ENCODE results near the gene CD300LD. TPM values are rescaled to one million over a fixed set of nuclear protein-coding genes. Genes with fewer than 3 reads are reported as not detected.
"Not testable (repeated sequence)": the region's sequence is repeated elsewhere in the genome, so short reads cannot be mapped to it uniquely, and the experiment has no call there.

CD300LD gene
- total and polyA plus RNA-seq, 10 donors: 0.06 to 1.4 TPM; not detected in 8

GRCh38 chr17:74632617-74633016 is 40.5 kb upstream of the CD300LD start:
- WGBS, 5 donors: 82 to 92% (median 87%) methylated on average over 9 of the region's 9 CpGs
- intact Hi-C loops (cut with DNase I; ENCODE audit: low total_unique reads): no loop called here
- no peak for DNase-seq

DNA sequence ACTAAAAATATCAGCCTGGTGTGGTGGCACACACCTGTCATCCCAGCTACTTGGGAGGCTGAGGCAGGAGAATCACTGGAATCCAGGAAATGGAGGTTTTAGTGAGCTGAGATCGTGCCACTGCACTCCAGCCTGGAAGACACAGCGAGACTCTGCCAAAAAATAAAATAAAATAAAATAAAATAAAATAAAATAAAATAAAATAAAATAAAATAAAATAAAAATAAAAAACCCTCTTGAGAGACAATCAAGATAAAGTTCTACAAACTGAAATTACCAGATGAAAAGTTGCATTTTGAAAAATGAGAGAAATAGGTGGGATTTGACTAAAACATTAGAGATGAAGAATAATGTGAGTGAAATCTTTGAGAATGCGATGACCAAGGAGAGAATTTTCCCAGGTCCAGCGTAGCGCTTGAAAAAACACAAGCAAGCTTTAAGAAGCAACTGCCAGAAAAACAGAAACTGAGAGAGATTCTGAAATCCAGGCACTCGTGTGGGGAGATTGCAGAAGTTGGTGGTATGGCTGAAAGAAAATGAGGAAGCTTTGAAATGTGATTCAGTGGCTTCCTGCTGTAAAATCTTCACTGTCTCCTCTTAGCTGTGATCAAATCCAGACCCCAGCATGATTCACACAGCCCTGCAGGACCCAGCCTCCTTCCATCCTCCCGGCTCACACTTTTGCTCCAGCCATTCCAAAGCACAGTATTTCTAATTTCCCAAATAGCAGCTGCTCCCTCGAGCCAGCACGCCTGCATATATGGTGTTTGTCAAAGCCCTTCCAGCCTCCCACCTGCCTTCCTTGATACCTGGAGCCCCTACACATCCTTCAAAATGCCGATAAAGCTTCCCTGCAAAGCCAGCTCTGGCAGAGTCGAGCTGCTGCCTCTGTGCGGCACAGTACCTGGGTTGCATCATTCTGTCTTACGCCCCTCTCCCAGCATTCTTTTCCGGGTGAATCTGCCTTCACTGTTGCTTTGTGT is 39.7 kb upstream of the CD300LD start:
- Histone ChIP-seq H3K9me3 (peaks cover 0 to 10% (median 0%) of the 10 kb centered on the region in 8 donors), H3K27me3 (replicated peaks in 1 of 7) (peaks cover 0 to 56% (median 7%) of the 10 kb centered on the region in 7 donors), H3K4me1 (peaks cover 5 to 38% (median 13%) of the 10 kb centered on the region in 6 donors), H3K27ac (peak overlapping the region in 5 of 8 donors; percentile 7 to 76 (median 71)), H3K4me3 (peak overlapping the region in 1 of 8 donors; percentile 24), H3K36me3 (no peaks in the 10 kb centered on the region)
- TF ChIP-seq, protein P1, sequence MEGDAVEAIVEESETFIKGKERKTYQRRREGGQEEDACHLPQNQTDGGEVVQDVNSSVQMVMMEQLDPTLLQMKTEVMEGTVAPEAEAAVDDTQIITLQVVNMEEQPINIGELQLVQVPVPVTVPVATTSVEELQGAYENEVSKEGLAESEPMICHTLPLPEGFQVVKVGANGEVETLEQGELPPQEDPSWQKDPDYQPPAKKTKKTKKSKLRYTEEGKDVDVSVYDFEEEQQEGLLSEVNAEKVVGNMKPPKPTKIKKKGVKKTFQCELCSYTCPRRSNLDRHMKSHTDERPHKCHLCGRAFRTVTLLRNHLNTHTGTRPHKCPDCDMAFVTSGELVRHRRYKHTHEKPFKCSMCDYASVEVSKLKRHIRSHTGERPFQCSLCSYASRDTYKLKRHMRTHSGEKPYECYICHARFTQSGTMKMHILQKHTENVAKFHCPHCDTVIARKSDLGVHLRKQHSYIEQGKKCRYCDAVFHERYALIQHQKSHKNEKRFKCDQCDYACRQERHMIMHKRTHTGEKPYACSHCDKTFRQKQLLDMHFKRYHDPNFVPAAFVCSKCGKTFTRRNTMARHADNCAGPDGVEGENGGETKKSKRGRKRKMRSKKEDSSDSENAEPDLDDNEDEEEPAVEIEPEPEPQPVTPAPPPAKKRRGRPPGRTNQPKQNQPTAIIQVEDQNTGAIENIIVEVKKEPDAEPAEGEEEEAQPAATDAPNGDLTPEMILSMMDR (IDR thresholded peaks at IDR 0.05 in 8 of 11, conservative IDR thresholded peaks at IDR 0.05 in 3 of 11): no peak
- no peak for TF ChIP-seq POLR2AphosphoS5 (IDR thresholded peaks at IDR 0.05)
- TF ChIP-seq POLR2A (IDR thresholded peaks at IDR 0.05): no peak
- DNase-seq: no peak
- WGBS, 5 donors: 26 to 32% (median 28%) methylated on average over 14 of the region's 14 CpGs
- intact Hi-C loops (cut with DNase I; ENCODE audit: low total_unique reads): no loop called here

More at GRCh38 chr17:74632617-74633016, 40.5 kb upstream of the CD300LD start:
- peaks cover 0 to 61% (median 7%) of the 10 kb centered on the region in 7 donors for H3K27me3 ChIP-seq (replicated peaks in 1 of 7)
- H3K36me3 ChIP-seq: no peaks in the 10 kb centered on the region
- H3K4me3 ChIP-seq: no peak overlapping the region
- peaks cover 0 to 7% (median 0%) of the 10 kb centered on the region in 8 donors for H3K9me3 ChIP-seq
- peak overlapping the region in 4 of 8 donors; percentile 9 to 76 (median 72) for H3K27ac ChIP-seq
- peaks cover 5 to 44% (median 15%) of the 10 kb centered on the region in 6 donors for H3K4me1 ChIP-seq
- TF ChIP-seq POLR2AphosphoS5 (IDR thresholded peaks at IDR 0.05) (no peak), POLR2A (IDR thresholded peaks at IDR 0.05) (no peak)
- TF ChIP-seq, protein P1 (IDR thresholded peaks at IDR 0.05 in 8 of 11, conservative IDR thresholded peaks at IDR 0.05 in 3 of 11): no peak

GRCh38 chr17:74630251-74630650 is 38.2 kb upstream of the CD300LD start:
- DNase-seq; intact Hi-C loops (cut with DNase I; ENCODE audit: low total_unique reads): not testable (repeated sequence)

GRCh38 chr17:74625661-74626060 is 33.6 kb upstream of the CD300LD start:
- Histone ChIP-seq H3K27ac (no peak overlapping the region), H3K27me3 (replicated peaks in 1 of 7) (peaks cover 0 to 74% (median 0%) of the 10 kb centered on the region in 7 donors), H3K36me3 (no peaks in the 10 kb centered on the region), H3K9me3 (peaks cover 0 to 16% (median 0%) of the 10 kb centered on the region in 8 donors), H3K4me1 (peaks cover 0 to 9% (median 0%) of the 10 kb centered on the region in 6 donors), H3K4me3 (no peak overlapping the region)
- WGBS, 5 donors: 56 to 73% (median 60%) methylated on average over 3 of the region's 3 CpGs
- TF ChIP-seq POLR2AphosphoS5 (IDR thresholded peaks at IDR 0.05) (no peak), POLR2A (IDR thresholded peaks at IDR 0.05) (no peak)
- TF ChIP-seq, protein P1 (IDR thresholded peaks at IDR 0.05 in 8 of 11, conservative IDR thresholded peaks at IDR 0.05 in 3 of 11): no peak
- intact Hi-C loops (cut with DNase I; ENCODE audit: low total_unique reads): no loop called here
- no peak for DNase-seq

More at GRCh38 chr17:74630251-74630650, 38.2 kb upstream of the CD300LD start:
- not testable (repeated sequence) for H3K4me3 ChIP-seq, H3K27ac ChIP-seq, H3K36me3 ChIP-seq
- Histone ChIP-seq H3K9me3 (peaks cover 0 to 16% (median 0%) of the 10 kb centered on the region in 8 donors), H3K4me1 (peaks cover 5 to 38% (median 13%) of the 10 kb centered on the region in 6 donors), H3K27me3 (replicated peaks in 1 of 7) (peaks cover 0 to 53% (median 0%) of the 10 kb centered on the region in 7 donors)
- WGBS, 5 donors: 84 to 92% (median 88%) methylated on average over 14 of the region's 14 CpGs

All from spleen (tissue), 11 donors.